ENCODE results near the gene S100A16. TPM values are rescaled to one million over a fixed set of nuclear protein-coding genes. Genes with fewer than 3 reads are reported as not detected.
"Not testable (repeated sequence)": the region's sequence is repeated elsewhere in the genome, so short reads cannot be mapped to it uniquely, and the experiment has no call there.

Gene S100A16
- total RNA-seq, 2 donors from 2014 or later, result 62.7 to 85.1 TPM

DNA sequence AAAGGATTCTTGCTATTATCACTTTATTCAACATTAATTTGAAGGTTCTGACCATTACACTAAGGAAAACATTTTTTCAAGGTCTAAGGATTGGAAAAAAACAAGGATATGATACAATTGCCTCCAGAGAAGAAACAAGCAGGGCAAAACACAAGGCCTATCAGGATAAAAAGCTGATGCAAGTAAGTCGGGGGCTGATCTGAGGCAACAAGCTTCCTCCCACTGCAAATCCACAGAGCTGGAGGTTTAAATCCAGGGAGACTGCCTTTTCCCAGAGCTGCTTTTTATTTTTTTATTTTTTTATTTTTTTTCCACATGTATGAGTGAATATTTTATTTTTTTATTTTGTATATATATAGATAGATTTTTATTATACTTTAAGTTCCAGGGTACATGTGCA lies 27.9 kb downstream of the S100A16 start:
- Histone ChIP-seq H3K27ac (no peak overlapping the region), H3K36me3 (no peaks in the 10 kb centered on the region), H3K9me3 (no peaks in the 10 kb centered on the region), H3K4me1 (peaks cover 0 to 10% of the 10 kb centered on the region in 2 donors), H3K27me3 (no peaks in the 10 kb centered on the region), H3K4me3 (no peak overlapping the region)
- no peak for DNase-seq (ENCODE audit: low spot score)
- TF ChIP-seq, protein P1, sequence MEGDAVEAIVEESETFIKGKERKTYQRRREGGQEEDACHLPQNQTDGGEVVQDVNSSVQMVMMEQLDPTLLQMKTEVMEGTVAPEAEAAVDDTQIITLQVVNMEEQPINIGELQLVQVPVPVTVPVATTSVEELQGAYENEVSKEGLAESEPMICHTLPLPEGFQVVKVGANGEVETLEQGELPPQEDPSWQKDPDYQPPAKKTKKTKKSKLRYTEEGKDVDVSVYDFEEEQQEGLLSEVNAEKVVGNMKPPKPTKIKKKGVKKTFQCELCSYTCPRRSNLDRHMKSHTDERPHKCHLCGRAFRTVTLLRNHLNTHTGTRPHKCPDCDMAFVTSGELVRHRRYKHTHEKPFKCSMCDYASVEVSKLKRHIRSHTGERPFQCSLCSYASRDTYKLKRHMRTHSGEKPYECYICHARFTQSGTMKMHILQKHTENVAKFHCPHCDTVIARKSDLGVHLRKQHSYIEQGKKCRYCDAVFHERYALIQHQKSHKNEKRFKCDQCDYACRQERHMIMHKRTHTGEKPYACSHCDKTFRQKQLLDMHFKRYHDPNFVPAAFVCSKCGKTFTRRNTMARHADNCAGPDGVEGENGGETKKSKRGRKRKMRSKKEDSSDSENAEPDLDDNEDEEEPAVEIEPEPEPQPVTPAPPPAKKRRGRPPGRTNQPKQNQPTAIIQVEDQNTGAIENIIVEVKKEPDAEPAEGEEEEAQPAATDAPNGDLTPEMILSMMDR (IDR thresholded peaks at IDR 0.05), result no peak

GRCh38 chr1:153583976-153584375 lies 29.0 kb downstream of the S100A16 start:
- H3K9me3 ChIP-seq, result no peaks in the 10 kb centered on the region
- DNase-seq (ENCODE audit: low spot score), result no peak
- H3K36me3 ChIP-seq, result no peaks in the 10 kb centered on the region
- TF ChIP-seq, protein P1 (IDR thresholded peaks at IDR 0.05), result no peak
- H3K27me3 ChIP-seq, result no peaks in the 10 kb centered on the region
- no peak overlapping the region for H3K4me3 ChIP-seq
- H3K4me1 ChIP-seq, result peaks cover 0 to 10% of the 10 kb centered on the region in 2 donors
- H3K27ac ChIP-seq, result no peak overlapping the region

DNA sequence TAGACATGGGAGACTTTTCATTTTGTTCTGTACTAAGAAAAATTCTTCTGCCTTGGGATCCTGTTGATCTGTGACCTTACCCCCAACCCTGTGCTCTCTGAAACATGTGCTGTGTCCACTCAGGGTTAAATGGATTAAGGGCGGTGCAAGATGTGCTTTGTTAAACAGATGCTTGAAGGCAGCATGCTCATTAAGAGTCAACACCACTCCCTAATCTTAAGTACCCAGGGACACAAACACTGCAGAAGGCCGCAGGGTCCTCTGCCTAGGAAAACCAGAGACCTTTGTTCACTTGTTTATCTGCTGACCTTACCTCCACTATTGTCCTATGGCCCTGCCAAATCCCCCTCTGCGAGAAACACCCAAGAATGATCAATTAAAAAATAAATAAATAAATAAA lies 29.4 kb downstream of the S100A16 start:
- not testable (repeated sequence) for H3K27ac ChIP-seq; H3K4me3 ChIP-seq; H3K9me3 ChIP-seq; H3K27me3 ChIP-seq; DNase-seq (ENCODE audit: low spot score); H3K36me3 ChIP-seq
- H3K4me1 ChIP-seq, result peaks cover 0 to 10% of the 10 kb centered on the region in 2 donors

- H3K4me3 ChIP-seq; H3K27ac ChIP-seq; H3K27me3 ChIP-seq; DNase-seq (ENCODE audit: low spot score); H3K9me3 ChIP-seq; H3K36me3 ChIP-seq: not testable (repeated sequence)
- peaks cover 0 to 10% of the 10 kb centered on the region in 2 donors for H3K4me1 ChIP-seq
Measured at GRCh38 chr1:153582836-153583235, 30.1 kb downstream of the S100A16 start.

DNA sequence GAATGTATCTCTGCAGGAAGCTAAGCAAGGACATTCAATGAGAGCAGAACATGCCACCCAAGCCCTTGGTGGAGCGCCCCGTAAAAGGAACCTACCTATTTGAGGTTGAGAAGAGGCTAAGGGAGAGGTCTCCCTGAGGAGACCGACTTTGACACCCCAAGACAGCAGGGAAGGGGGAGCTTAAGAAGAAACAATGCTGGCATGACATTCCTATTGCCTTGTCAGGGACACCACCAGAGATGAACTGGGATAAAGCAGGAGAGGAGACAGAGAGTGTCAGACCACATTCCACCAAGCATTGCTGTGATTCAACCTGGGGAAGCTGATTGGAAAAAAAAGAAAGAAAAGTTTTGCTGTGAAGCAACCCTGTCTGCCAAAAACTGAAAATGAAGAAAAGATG lies 34.0 kb downstream of the S100A16 start:
- TF ChIP-seq, protein P1 (IDR thresholded peaks at IDR 0.05), result no peak
- H3K27me3 ChIP-seq, result no peaks in the 10 kb centered on the region
- H3K9me3 ChIP-seq, result no peaks in the 10 kb centered on the region
- H3K4me1 ChIP-seq, result no peaks in the 10 kb centered on the region
- DNase-seq (ENCODE audit: low spot score), result no peak
- H3K27ac ChIP-seq, result no peak overlapping the region
- H3K4me3 ChIP-seq, result no peak overlapping the region
- H3K36me3 ChIP-seq, result no peaks in the 10 kb centered on the region

- Histone ChIP-seq H3K27ac (no peak overlapping the region), H3K36me3 (no peaks in the 10 kb centered on the region), H3K27me3 (no peaks in the 10 kb centered on the region), H3K4me1 (no peaks in the 10 kb centered on the region), H3K4me3 (no peak overlapping the region), H3K9me3 (no peaks in the 10 kb centered on the region)
- TF ChIP-seq, protein P1 (IDR thresholded peaks at IDR 0.05), result no peak
- DNase-seq (ENCODE audit: low spot score), result no peak
Measured at GRCh38 chr1:153578490-153578889, 34.4 kb downstream of the S100A16 start.

DNA sequence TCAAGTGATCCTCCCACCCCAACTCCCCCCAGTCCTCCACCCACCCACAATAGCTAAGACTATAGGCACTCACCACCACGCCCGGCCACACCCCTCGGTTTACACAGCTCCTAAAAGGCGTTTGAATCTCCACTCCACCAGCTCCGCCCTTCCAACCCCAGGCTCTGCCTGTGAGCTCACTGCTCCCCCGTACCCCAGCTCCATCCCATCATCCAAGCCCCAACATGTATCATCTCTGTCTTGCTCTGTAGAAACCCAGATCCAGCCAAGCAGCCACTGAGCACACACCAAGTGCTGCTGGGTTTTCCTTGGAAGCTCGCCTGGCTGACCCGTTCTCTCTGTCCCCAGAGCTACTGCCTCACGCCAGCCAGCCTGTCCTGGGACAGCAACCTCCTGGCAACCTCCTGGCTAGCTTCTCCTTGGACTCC lies 35.3 kb downstream of the S100A16 start:
- no peak overlapping the region for H3K4me3 ChIP-seq
- no peak overlapping the region for H3K27ac ChIP-seq
- TF ChIP-seq, protein P1 (IDR thresholded peaks at IDR 0.05), result no peak
- peak; percentile 63 for DNase-seq (ENCODE audit: low spot score)
- peaks cover 0 to 7% of the 10 kb centered on the region in 2 donors for H3K4me1 ChIP-seq
- no peaks in the 10 kb centered on the region for H3K27me3 ChIP-seq
- no peaks in the 10 kb centered on the region for H3K9me3 ChIP-seq
- no peaks in the 10 kb centered on the region for H3K36me3 ChIP-seq
